GM18526 (cell line): ENCODE measurements around the gene TLCD1.

Experiments used
- POLR2A ChIP-seq: IDR thresholded peaks from 3 replicates; pipeline ENCODE4 v1.6.1; 2011; ENCODE audit not compliant: insufficient read length; ENCODE audit errors: extremely low read depth

TLCD1 gene

GRCh38 chr17:28724500-28725165, 1.4 kb downstream of the TLCD1 start:
- TF ChIP-seq POLR2A: no peak

GRCh38 chr17:28723159-28723835, 2.7 kb downstream of the TLCD1 start:
- TF ChIP-seq POLR2A: no peak

- TF ChIP-seq POLR2A: no peak
Measured at GRCh38 chr17:28722417-28723158, 3.4 kb downstream of the TLCD1 start.

GRCh38 chr17:28720247-28720996, 5.6 kb downstream of the TLCD1 start:
- TF ChIP-seq POLR2A: no peak

- TF ChIP-seq POLR2A: no peak
Measured at GRCh38 chr17:28719021-28719433, 7.0 kb downstream of the TLCD1 start.

- no peak for TF ChIP-seq POLR2A
Measured at GRCh38 chr17:28718333-28719020, 7.6 kb downstream of the TLCD1 start.

GRCh38 chr17:28717578-28718332, 8.3 kb downstream of the TLCD1 start, which contains the start of gene RAB34:
Gene RAB34, minus strand, starts transcription at chr17:28717868. Its CDS starts 602 bp downstream, at chr17:28717266.
- no peak for TF ChIP-seq POLR2A

- no peak for TF ChIP-seq POLR2A
Measured at GRCh38 chr17:28716740-28717577, 9.1 kb downstream of the TLCD1 start.

GRCh38 chr17:28715217-28715616, 10.8 kb downstream of the TLCD1 start:
- no peak for TF ChIP-seq POLR2A

GRCh38 chr17:28714281-28714680, 11.8 kb downstream of the TLCD1 start:
- no peak for TF ChIP-seq POLR2A

GRCh38 chr17:28712705-28713415, 13.2 kb downstream of the TLCD1 start:
- TF ChIP-seq POLR2A: no peak

GRCh38 chr17:28712032-28712704, 13.9 kb downstream of the TLCD1 start:
- peak; percentile 29 for TF ChIP-seq POLR2A
